GM19351 (cell line): ENCODE measurements around the gene HACE1.
"Not testable (repeated sequence)": the region's sequence is repeated elsewhere in the genome, so short reads cannot be mapped to it uniquely, and the experiment has no call there.

ENCODE experiments used
- ATAC-seq: cut with Tn5 transposase; IDR thresholded peaks from one replicate; pipeline ENCODE4 v1.9.1; 2021; ENCODE audit warnings: mild to moderate bottlenecking, moderate library complexity; ENCODE audit not compliant: unreplicated experiment

HACE1 gene, protein sequence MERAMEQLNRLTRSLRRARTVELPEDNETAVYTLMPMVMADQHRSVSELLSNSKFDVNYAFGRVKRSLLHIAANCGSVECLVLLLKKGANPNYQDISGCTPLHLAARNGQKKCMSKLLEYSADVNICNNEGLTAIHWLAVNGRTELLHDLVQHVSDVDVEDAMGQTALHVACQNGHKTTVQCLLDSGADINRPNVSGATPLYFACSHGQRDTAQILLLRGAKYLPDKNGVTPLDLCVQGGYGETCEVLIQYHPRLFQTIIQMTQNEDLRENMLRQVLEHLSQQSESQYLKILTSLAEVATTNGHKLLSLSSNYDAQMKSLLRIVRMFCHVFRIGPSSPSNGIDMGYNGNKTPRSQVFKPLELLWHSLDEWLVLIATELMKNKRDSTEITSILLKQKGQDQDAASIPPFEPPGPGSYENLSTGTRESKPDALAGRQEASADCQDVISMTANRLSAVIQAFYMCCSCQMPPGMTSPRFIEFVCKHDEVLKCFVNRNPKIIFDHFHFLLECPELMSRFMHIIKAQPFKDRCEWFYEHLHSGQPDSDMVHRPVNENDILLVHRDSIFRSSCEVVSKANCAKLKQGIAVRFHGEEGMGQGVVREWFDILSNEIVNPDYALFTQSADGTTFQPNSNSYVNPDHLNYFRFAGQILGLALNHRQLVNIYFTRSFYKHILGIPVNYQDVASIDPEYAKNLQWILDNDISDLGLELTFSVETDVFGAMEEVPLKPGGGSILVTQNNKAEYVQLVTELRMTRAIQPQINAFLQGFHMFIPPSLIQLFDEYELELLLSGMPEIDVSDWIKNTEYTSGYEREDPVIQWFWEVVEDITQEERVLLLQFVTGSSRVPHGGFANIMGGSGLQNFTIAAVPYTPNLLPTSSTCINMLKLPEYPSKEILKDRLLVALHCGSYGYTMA

GRCh38 chr6:104859225-104860146, at the start of gene HACE1:
TSS of gene HACE1 (minus strand) at chr6:104859919. CDS start at chr6:104859642, 277 bp downstream.
- peak; percentile 95 for ATAC-seq

- ATAC-seq = no peak
Measured at GRCh38 chr6:104908888-104909525, 49.3 kb upstream of the HACE1 start.

GRCh38 chr6:104908031-104908887, 48.5 kb upstream of the HACE1 start:
- no peak for ATAC-seq

GRCh38 chr6:104898893-104899292, 39.2 kb upstream of the HACE1 start:
- not testable (repeated sequence) for ATAC-seq

DNA sequence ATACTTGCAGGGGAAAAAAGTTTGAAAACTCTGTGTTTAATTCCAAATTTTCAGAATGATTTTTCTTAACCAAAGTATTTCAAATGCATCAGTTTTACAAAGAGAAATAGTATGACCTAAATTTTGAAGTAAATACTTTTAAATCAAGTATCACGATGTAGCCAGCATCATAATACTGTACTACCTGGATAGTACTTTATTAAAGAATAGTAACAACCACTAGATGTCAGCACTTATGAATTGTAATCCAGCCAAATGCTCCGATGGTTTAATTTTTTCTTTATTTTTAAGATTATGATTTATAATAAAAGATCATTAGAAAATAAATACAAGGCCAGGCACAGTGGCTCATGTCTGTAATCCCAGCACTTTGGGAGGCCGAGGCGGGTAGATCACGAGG, 37.2 kb upstream of the HACE1 start:
- no peak for ATAC-seq

- no peak for ATAC-seq
Measured at GRCh38 chr6:104888066-104888465, 28.3 kb upstream of the HACE1 start.

- ATAC-seq = peak; percentile 53
Measured at GRCh38 chr6:104887350-104887749, 27.6 kb upstream of the HACE1 start.

DNA sequence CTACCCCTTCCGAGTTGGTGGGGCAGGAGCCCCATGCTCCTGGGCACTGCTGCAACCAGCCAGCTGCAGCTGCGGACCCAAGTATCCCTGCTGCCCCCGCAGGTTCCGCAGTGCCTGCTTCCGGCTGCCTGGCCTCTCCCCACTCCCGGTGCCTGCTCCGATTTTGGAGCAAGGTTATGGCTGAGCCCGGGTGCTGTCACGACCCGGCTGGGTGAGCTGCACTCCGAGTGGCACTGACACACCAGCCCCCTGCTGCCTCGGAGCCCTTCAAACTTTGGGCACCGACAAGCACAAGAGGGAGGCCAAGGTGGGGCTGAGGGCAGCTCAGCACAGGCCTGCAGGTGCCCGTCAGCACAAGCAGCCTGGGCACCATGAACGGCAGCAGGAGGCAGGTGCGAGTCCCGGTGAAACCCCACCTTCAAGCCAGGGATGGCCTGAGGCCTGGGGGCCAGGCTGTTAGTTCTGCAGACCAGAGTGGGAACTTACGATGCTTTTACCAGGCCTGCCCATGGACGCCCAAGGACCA, 25.9 kb upstream of the HACE1 start:
- ATAC-seq = no peak

GRCh38 chr6:104884867-104885517, 25.3 kb upstream of the HACE1 start:
- ATAC-seq = no peak

GRCh38 chr6:104881964-104882668, 22.4 kb upstream of the HACE1 start:
- ATAC-seq = no peak

- ATAC-seq = no peak
Measured at GRCh38 chr6:104862456-104862855, 2.7 kb upstream of the HACE1 start.

DNA sequence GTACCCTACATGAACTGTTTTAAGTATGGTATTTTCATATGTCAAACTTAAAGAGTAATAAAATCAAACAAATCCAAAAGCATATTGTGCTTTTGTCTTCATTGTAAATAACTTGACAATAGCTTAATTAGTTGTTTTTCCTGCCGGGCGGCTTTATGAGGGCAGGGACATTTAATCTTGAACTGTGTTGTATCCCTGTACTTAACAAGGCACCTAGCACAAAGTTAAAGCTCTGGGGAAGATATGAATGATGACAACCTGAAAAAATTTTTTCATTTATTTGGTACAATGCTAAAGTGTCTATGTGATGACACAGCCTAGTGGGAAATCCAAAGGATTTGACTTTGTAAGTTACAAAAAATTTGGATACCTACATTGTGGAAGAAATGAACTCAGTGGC, 502 bp upstream of the HACE1 start:
- no peak for ATAC-seq

- no peak for ATAC-seq
Measured at GRCh38 chr6:104858642-104859041, 1.1 kb downstream of the HACE1 start.

GRCh38 chr6:104855507-104855906, 4.2 kb downstream of the HACE1 start:
- ATAC-seq = no peak

- not testable (repeated sequence) for ATAC-seq
Measured at GRCh38 chr6:104847721-104848120, 12.0 kb downstream of the HACE1 start.

DNA sequence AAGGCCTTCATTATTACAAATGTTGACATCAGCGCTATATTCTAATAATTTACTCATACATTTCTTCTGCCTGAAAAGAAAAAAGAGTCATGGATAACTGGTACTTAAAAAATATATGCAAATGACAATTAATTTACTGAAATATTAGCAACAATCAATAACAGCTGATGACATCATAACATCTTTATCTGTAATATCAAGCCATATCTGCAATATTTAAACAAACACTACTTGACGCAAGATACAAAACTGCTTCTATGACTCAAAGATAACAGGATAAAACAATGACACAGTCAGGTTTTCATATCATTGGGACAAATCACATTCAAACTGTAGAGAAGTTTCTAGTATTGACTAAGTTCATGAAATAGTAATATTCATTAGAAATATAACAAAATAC, 16.5 kb downstream of the HACE1 start:
- ATAC-seq = no peak

DNA sequence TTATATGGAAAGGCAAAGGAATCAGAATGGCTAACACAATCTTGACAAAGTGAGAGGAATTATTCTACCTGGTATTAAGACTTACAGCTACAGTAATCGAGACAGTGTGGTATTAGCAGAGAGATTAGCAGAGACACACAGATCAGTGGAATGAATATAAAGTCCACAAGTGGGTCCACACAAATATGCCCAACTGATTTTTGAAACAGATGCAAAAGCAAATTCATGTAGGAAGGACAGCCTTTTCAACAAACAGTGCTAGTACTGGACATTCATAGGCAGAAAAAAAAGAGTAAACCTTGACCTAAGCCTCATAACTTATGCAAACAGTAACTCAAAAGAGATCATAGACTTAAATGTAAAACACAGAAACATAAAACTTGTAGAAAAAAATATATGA, 22.6 kb downstream of the HACE1 start:
- ATAC-seq = no peak

DNA sequence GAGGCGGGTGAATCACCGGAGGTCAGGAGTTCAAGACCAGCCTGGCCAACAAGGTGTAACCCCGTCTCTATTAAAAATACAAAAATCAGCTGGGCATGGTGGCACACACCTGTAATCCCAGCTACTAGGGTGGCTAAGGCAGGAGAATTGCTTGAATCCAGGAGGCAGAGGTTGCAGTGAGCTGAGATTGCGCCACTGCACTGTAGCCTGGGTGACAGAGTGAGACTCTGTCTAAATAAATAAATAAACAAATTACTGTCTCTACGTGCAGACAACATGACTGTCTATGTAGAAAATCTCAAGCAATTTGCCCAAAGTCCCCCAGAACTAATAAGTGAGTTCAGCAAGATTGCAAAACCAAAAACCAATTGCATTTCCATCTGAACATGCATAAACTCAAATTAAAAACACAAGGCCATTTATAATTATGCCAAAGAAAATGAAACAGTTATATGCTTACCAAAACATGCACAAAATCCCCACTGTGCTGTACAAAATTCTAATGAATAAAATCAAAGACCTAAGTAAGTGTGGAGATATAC, 23.2 kb downstream of the HACE1 start:
- ATAC-seq = not testable (repeated sequence)
